ENCODE measurements around the gene QRICH1.
A peak's percentile ranks its signal among the peaks of the same experiment; 100 is the strongest.

The QRICH1 gene

DNA sequence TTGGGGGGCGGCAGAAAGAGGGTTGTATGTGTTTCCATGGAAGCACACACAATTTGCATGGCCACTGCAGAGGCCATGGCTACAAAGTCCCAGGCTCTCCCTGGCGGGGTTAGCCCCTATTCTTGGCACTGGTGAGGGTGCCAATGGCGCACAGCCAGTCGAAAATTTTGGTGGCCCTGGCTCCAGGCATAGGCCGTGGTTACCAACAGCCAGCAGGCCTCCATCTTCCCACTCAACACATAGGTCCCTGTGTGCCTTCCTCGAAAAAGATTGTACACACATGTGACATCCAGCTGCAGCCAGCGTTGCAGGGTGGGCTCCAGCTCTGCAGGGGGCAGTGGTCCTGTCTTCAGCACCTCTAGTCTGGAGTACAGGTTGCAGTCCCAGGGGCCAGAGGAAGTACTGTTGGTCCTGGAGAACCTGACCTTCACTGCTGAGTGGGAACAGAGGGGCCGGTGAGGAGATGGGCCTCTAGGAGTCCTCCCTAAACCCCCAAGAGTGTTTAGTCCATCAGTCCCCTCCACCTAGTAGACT lies 96.7 kb downstream of the QRICH1 start:
- DNase-seq: no peak

DNA sequence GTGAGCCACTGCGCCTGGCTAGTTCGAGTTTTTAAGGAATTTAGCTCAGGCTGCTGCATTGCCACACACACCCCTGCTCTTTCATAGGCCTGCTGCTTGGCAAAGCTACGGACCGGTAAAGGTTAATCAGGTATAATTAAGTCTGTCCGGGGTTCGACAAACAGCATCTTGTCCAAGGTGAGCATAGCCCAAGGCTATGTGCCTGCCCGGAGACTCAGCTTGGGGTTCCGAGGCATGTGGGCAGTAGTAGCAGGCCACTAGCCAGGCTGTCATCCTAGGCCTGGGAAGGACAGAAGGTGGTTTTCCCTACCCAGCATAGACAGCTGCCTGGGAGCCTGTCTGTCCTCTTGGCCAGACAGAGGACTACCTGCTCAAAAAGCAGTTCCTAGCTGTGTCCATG lies 97.2 kb downstream of the QRICH1 start:
- DNase-seq: no peak

DNA sequence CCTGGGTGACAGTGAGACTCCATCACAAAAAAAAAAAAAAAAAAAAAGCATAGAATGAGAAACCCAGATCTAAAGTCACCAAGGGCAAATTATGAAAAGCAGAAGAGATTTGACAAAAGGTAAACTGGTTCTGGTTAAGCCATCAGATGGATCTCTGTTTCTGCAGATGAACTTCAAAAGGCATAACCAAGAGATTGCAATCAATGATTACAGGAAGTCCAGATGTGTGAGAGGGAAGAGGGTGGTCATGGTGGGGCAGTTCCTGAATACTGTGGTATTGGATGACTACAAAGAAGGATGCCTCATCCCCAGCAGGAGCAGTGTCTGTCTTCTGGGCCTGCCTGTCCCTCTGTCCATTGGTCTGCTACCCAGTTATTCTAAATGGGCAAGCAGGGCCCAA lies 100.0 kb downstream of the QRICH1 start:
- DNase-seq: no peak

DNA sequence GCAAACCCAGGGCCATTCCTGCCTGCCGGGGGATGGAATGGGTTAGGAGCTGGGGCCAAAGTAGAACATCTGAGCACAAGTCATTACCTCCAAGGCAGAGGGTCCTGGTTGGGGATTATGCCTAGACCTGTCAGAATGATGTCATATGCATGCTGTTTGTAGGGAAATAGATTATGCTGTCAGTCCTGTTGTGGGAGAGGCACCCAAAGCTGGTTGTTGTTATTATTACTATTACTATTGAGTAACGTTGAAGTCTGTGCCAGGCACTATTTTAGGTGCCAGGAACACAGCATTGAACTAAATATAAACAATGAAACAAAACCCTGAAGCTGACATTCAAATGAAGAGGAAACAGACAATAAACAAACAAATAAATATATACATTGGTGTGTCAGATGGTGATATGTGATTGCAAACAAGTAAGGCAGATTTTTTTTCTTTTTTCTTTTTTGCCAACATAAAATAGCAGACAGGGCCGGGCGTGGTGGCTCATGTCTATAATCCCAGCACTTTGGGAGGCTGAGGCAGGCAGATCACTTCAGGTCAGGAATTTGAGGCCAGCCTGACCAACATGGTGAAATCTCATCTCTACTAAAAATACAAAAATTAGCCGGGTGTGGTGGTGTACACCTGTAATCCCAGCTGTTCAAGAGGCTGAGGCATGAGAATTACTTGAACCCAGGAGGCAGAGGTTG lies 101.9 kb downstream of the QRICH1 start:
- no peak for DNase-seq

DNA sequence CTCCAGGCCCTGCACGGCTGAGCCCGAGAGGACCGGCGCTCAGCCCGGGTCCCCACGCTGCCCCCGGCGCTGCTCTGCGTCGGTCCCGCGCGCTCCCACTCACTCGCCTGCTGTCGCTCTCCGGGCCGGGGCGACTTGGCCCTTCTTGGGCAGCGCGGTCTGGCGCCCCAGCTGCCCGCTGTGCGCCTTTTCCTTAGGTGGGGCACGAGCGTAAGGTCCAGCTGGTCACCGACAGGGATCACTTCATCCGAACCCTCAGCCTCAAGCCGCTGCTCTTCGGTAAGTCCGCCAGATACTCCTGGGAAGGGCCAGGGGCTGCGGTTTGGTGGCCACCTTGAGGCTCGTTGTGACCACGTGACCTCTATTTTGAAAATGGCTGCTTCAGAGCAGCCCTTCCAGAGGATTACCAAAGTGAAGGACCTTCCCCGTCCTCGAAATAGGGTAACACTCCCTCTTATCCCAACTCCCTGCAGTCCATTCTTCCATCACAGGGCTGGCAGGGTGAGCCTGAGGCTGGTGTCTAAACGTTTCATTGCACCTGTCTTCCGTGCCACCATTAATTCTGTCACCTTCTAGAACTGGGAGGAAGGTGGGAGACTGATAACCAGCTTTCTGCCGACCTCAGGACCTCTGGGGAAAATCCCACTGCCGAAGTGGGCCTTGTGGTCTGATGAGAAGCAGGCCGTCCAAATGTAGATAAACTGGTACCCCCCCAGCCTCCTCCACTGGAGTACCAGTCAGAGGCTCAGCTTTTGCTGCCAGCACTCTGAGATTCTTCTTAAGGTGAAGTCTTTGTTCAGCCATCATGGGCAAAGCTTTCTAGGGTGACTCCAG lies 103.0 kb downstream of the QRICH1 start:
- no peak for DNase-seq

DNA sequence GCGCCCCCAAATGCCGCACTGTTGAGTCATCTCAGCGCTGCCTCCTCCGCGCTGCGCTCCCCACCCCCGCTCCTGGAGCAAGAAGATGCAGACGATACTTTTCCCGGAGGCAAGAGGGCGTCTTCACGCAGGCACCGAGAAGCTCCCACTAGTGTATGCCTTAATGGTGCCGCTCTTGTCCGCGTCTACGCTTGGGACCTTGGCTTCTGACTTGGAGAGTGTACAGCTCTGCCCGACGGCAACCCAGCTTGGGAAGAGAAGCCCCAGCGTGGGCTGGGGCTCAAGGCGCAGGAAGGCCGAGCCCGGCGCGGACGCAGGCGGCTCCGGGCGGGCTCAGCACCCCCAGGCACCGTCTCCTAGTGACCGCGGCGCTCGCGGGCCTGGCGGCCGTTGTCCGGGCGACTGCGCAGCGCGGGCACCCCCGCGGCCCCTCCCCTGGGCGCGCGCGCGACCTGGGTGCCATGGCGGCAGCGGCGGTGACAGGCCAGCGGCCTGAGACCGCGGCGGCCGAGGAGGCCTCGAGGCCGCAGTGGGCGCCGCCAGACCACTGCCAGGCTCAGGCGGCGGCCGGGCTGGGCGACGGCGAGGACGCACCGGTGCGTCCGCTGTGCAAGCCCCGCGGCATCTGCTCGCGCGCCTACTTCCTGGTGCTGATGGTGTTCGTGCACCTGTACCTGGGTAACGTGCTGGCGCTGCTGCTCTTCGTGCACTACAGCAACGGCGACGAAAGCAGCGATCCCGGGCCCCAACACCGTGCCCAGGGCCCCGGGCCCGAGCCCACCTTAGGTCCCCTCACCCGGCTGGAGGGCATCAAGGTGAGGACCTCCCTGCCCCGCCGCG lies 103.9 kb downstream of the QRICH1 start, which contains the start of gene P4HTM:
Gene P4HTM (plus strand): TSS at position 446 of the 840 bp plus-strand sequence. CDS start 16 bp downstream, at position 462.
- DNase-seq: peak; percentile 94

DNA sequence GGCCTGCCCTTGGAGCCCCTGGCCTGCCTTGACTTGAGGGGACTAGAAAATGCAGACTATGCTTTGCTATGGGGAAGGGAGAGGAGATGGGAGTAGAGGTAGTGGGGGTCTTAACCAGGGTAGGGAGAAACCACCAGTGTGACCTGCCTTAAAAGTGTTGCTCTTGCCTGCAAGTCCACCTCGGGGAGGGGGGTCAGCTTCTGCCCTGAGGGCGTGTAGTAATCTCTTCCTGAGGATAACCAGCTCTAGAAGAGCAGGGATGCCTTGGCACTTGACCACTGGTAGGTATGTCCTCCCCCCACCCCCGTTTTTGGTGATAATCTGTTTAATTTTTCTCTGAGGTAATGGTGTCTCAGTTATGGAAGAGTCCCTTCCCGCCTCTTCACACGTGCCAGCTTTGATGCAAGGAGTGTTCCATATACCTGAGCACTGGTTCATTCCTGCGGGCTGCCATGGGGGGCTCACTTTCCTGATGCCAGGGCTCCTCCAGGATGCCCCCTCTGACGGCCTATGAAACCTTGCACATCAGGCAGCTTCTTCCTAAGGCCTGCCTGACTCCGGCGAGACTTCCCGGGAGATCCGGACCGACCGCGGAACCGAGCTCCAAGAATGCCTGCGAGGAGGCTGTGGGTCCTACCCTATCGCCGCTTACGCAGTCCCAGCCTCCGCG lies 104.6 kb downstream of the QRICH1 start:
- DNase-seq: no peak

DNA sequence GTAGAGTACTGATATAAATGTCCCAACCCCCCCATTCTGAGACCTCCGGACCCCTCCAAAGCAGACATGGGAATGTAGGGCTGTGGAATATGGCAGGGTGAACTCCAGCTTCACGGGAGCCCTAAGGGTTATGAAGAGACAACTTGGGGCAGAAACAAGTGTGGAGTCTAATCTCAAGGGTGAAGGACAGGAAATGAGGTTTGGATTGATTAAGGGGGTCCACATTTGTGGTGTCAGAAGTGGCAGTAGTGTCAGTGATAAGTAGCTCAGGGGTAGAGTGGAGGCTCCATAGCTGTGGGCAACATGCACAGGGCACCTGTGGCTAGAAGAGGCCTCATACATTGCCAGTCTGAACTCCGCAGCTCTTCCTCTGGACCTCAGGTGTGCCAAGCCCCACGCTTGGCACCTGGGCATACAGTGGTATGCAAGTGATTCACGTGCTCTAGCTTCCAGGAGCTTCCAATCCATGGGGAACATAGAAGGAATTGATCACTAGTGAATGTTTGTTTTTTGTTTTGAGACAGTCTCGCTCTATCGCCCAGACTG lies 108.0 kb downstream of the QRICH1 start:
- no peak for DNase-seq

DNA sequence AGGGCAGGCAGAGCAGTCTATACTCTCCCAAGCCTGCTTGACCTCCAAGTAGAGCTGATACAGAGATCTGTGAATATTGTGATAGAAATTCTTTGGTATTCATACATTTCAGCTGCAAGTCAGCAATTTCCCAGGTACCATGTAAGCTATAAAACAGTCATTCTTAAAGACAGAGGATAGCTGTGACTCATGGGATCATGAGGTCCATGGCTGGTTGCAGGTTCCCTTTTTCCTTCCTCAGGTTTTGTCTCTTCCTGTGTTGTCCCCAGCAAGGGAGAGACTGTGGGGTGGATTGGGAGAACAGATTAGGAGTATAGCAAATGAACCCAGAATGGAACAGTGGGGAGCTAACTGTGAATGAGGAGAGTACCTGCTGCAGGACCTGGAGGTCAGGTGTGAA lies 109.2 kb downstream of the QRICH1 start:
- no peak for DNase-seq

DNA sequence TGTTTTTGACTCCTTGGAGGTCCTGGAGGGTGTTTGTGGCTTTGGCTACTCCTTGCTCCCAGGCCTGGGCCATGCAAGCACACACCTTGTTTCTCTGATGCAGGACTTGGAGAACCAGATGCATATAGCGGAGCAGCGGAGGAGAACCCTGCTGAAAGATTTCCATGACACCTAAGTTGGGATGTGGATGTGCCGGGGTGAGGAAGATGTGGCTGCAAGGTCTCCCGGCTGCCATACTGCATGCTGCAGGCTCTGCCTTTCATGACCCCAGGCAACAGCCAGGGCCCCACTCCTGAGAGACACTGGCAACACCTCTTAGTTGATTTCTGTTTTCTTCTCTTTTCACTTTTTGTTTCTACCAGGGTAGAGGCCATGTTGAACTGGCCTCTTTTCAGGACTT lies 110.8 kb downstream of the QRICH1 start:
- no peak for DNase-seq

DNA sequence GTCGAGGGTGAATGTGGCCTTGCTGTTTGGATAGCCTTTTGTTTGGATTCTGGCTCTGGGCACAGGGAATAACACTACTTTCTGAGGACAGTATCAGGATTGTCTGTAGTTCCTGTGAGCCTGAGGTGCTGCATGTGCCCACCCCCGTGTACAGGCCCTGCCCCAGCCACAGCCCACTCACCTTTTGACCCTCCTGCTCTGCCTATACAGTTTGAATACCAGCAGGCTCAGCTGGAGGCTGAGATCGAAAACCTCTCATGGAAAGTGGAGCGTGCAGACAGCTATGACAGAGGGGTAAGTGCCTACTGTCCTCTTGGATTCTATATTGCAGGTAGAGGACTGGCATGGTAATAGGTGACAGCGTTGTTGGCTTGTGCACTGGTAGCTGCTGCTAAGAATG lies 111.2 kb downstream of the QRICH1 start:
- DNase-seq: no peak

DNA sequence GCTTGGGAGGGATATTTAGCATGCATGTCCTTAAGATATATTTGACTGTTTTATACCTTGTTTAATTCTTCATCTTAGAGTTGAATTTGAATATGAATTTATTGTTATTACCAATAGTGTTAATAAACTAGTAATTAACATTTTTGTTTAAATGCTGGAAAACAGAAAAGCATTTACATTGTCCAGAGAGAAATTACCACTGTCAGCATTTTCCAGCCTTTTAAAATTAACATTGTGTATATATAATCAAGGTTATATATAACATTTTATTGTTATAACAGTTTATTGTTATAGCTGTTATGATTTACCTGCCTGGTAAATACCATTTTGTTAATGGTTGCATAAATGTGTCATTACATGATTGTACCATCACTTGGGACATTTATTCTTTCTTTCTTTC lies 111.9 kb downstream of the QRICH1 start:
- DNase-seq: no peak

DNA sequence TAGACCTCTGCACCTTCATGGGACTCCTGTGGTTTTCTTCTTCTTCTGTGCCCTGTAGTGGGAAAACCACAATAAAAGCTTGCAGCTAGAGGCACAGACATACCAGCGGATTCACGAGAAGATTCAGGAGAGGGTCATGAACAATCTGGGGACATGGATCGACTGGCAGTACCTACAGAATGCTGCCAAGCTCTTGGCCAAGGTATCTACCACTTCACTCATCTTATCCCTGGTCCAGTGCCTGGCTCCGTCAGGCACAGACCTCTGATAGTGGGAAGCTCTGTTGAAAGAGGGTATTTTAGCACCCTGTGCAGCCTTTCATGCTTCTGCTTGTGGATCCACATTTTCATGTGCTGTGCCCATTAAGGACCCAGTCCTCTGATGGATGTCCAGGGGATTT lies 113.6 kb downstream of the QRICH1 start:
- DNase-seq: no peak
